H1 (cell line): Measurements from ENCODE around the gene LRRC17.

Experiments used
- EP300 ChIP-seq, 2 experiments: IDR thresholded peaks; 1 replicate in 1 of 2; 2 replicates in 1 of 2; pipeline ENCODE4 v1.6.1; 2011 to 2012; ENCODE audit warnings: low read depth in 2 of 2, low read length in 2 of 2, mild to moderate bottlenecking in 2 of 2, borderline replicate concordance in 1 of 2, inconsistent platforms in 1 of 2, moderate library complexity in 1 of 2
- JUN ChIP-seq: IDR thresholded peaks from 2 replicates; pipeline ENCODE4 v1.6.1; 2011; ENCODE audit warnings: low read depth, mild to moderate bottlenecking, improper control_type of control experiment, low read length
- SIN3A ChIP-seq, 2 experiments: IDR thresholded peaks in 1 of 2; conservative IDR thresholded peaks in 1 of 2; 2 replicates each; pipeline ENCODE4 v1.6.1; 2011 to 2012; ENCODE audit warnings: low read length in 2 of 2, improper control_type of control experiment in 1 of 2, low read depth in 1 of 2, mild to moderate bottlenecking in 1 of 2
- SP2 ChIP-seq: IDR thresholded peaks from 2 replicates; pipeline ENCODE4 v1.6.1; 2012; ENCODE audit warnings: mild to moderate bottlenecking, low read length, inconsistent platforms
- YY1 ChIP-seq: IDR thresholded peaks from 2 replicates; pipeline ENCODE4 v1.6.1; 2011; ENCODE audit warnings: low read depth, mild to moderate bottlenecking, low read length
- TF ChIP-seq, protein P1 (sequence below): IDR thresholded peaks from 2 replicates; pipeline ENCODE4 v1.6.1; 2011; ENCODE audit warnings: low read depth, mild to moderate bottlenecking, low read length; ENCODE audit not compliant: insufficient read depth
- TF ChIP-seq, protein P2 (sequence below), 3 experiments: IDR thresholded peaks; 1 replicate in 2 of 3; 2 replicates in 1 of 3; pipeline versions ENCODE4 v1.5.1 to v1.6.1; 2011; ENCODE audit warnings: low read length in 3 of 3, mild to moderate bottlenecking in 3 of 3, inconsistent platforms in 2 of 3, low read depth in 1 of 3, moderate library complexity in 1 of 3; ENCODE audit not compliant: insufficient read depth in 1 of 3; ENCODE audit errors: control extremely low read depth in 1 of 3

DNA sequence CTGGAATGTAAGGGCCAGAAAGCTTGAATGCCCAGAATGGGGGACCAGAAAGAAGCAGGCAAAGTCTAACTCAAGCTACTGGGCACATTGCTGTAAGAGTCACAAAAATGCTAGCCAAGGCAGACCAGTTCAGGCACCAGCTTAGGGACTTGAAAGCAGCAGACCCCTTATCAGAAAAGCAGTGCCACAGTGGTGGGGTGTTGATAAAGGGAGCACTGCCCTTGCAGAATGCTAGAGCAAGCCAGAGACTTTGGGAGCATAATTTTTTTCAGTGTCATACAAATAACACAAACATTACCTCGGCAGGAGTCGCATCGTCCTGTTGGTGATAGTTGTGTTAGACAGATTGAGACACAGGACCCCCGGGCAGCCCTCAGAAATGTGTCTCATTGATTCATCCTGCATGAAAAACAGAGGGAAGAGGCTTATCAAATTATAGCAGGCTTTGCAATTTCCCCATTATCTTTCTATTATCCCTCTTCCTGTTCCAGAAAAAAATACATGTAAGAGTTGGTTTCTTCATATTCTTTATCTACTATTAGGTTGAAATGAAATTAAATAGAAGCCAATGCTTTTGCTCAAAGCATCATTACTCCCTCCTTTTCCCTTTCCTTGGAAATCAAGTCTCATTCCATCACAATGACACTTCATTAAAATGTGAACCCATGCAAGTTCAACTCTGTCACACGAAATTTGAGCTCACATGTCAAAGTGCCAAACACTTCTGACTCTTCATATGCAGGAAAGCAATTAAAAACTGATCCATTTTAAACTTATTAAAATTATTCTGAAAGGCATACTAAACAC, 13.4 kb downstream of the LRRC17 start:
- TF ChIP-seq, protein P1, sequence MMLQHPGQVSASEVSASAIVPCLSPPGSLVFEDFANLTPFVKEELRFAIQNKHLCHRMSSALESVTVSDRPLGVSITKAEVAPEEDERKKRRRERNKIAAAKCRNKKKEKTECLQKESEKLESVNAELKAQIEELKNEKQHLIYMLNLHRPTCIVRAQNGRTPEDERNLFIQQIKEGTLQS = no peak
- TF ChIP-seq YY1 (no peak), JUN (no peak), SIN3A (conservative IDR thresholded peaks at IDR 0.05 in 1 of 2, IDR thresholded peaks at IDR 0.05 in 1 of 2; ENCODE audit: low read depth in 1 of 2, low read length in 2 of 2) (no peak), SP2 (no peak), EP300 (IDR thresholded peaks at IDR 0.05; ENCODE audit: borderline replicate concordance in 1 of 2, low read depth in 2 of 2, low read length in 2 of 2) (no peak)
- TF ChIP-seq, protein P2, sequence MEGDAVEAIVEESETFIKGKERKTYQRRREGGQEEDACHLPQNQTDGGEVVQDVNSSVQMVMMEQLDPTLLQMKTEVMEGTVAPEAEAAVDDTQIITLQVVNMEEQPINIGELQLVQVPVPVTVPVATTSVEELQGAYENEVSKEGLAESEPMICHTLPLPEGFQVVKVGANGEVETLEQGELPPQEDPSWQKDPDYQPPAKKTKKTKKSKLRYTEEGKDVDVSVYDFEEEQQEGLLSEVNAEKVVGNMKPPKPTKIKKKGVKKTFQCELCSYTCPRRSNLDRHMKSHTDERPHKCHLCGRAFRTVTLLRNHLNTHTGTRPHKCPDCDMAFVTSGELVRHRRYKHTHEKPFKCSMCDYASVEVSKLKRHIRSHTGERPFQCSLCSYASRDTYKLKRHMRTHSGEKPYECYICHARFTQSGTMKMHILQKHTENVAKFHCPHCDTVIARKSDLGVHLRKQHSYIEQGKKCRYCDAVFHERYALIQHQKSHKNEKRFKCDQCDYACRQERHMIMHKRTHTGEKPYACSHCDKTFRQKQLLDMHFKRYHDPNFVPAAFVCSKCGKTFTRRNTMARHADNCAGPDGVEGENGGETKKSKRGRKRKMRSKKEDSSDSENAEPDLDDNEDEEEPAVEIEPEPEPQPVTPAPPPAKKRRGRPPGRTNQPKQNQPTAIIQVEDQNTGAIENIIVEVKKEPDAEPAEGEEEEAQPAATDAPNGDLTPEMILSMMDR (IDR thresholded peaks at IDR 0.05; ENCODE audit: control extremely low read depth in 1 of 3, insufficient read depth in 1 of 3, low read depth in 1 of 3, low read length in 3 of 3) = no peak
